Measurements from ENCODE around the gene ICAM2. TPM values are rescaled to one million over a fixed set of nuclear protein-coding genes. Genes with fewer than 3 reads are reported as not detected.

ICAM2 gene
- total RNA-seq, 1 donor from 2014 or later = 43.3 TPM

GRCh38 chr17:63988741-63989621 lies 31.5 kb downstream of the ICAM2 start:
- H3K27me3 ChIP-seq (ENCODE audit: control insufficient read depth in 3 of 3, insufficient read depth in 3 of 3, low read length in 3 of 3) = peaks cover 0 to 4% (median 0%) of the 10 kb centered on the region in 3 donors
- peak overlapping the region; percentile 93 to 100 (median 99) for H3K9ac ChIP-seq (ENCODE audit: low read depth in 1 of 3, low read length in 3 of 3)
- peak overlapping the region; percentile 100 for H3K27ac ChIP-seq (ENCODE audit: low read depth, low read length)
- H3K4me1 ChIP-seq (ENCODE audit: control insufficient read depth in 3 of 3, insufficient read depth in 3 of 3, low read length in 3 of 3) = peaks cover 48 to 54% (median 52%) of the 10 kb centered on the region in 3 donors
- H3K9me3 ChIP-seq (ENCODE audit: control insufficient read depth in 3 of 3, low read length in 3 of 3) = no peaks in the 10 kb centered on the region
- H3K4me3 ChIP-seq (ENCODE audit: low read length in 3 of 3) = peak overlapping the region; percentile 87 to 93 (median 88)
- H3K36me3 ChIP-seq (ENCODE audit: control insufficient read depth in 3 of 3, insufficient read depth in 3 of 3, low read length in 3 of 3) = peaks cover 0 to 2% (median 0%) of the 10 kb centered on the region in 3 donors

GRCh38 chr17:63988127-63988478 lies 32.3 kb downstream of the ICAM2 start:
- H3K4me3 ChIP-seq (ENCODE audit: low read length in 3 of 3) = peak overlapping the region; percentile 87 to 93 (median 88)
- H3K9ac ChIP-seq (ENCODE audit: low read depth in 1 of 3, low read length in 3 of 3) = peak overlapping the region; percentile 93 to 100 (median 99)
- H3K27ac ChIP-seq (ENCODE audit: low read depth, low read length) = peak overlapping the region; percentile 100
- H3K9me3 ChIP-seq (ENCODE audit: control insufficient read depth in 3 of 3, low read length in 3 of 3) = no peaks in the 10 kb centered on the region
- H3K36me3 ChIP-seq (ENCODE audit: control insufficient read depth in 3 of 3, insufficient read depth in 3 of 3, low read length in 3 of 3) = peaks cover 0 to 2% (median 0%) of the 10 kb centered on the region in 3 donors
- peaks cover 0 to 4% (median 0%) of the 10 kb centered on the region in 3 donors for H3K27me3 ChIP-seq (ENCODE audit: control insufficient read depth in 3 of 3, insufficient read depth in 3 of 3, low read length in 3 of 3)
- peaks cover 56 to 63% (median 61%) of the 10 kb centered on the region in 3 donors for H3K4me1 ChIP-seq (ENCODE audit: control insufficient read depth in 3 of 3, insufficient read depth in 3 of 3, low read length in 3 of 3)

DNA sequence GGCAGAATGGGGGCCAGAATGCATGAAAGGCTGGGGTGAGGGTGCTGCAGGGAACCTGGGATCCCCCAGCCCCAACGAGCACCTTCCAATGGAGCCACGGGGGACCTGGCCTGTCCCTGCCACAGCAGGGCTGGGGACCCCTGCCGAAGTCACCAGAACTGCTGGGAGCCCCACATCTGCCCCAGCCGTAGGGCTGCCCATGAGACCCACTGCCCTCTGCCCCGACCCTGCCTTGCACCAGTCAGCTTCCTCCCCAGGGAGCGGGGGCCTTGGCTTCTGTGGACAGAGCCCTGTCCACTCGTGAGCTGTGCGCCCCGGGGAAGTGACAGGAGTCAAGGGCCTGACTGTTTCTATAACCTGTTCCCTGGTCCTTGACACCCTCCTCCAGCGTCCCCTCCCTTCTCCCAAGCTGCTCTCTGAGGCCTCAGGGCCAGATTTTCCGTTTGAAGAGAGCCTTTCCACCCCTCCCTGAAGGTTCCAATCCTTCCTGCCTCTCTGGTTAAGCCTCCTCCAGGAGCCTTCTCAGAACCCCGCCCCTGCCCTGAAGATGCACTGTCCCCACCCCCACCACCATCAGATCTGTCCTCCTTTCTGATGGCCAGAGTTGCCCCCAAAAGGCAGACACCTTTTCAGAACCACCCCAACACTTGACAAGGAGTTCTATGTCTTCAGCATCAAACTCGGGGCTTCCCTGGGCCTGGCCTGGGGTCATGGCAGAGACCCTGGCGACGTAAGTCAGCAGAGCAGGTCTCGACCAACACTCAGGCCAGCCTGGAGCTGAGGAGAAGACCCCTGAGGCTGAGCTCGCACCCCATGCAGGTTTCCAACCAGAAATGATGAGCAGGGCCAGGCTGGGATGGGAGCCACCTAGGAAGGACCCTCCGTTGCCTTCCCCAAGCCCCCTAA lies 33.0 kb downstream of the ICAM2 start:
- H3K4me3 ChIP-seq (ENCODE audit: low read length in 3 of 3) = peak overlapping the region; percentile 87 to 93 (median 88)
- H3K9ac ChIP-seq (ENCODE audit: low read depth in 1 of 3, low read length in 3 of 3) = peak overlapping the region; percentile 93 to 100 (median 99)
- peak overlapping the region; percentile 100 for H3K27ac ChIP-seq (ENCODE audit: low read depth, low read length)
- peaks cover 0 to 4% (median 0%) of the 10 kb centered on the region in 3 donors for H3K27me3 ChIP-seq (ENCODE audit: control insufficient read depth in 3 of 3, insufficient read depth in 3 of 3, low read length in 3 of 3)
- H3K4me1 ChIP-seq (ENCODE audit: control insufficient read depth in 3 of 3, insufficient read depth in 3 of 3, low read length in 3 of 3) = peaks cover 60 to 68% (median 67%) of the 10 kb centered on the region in 3 donors
- no peaks in the 10 kb centered on the region for H3K9me3 ChIP-seq (ENCODE audit: control insufficient read depth in 3 of 3, low read length in 3 of 3)
- H3K36me3 ChIP-seq (ENCODE audit: control insufficient read depth in 3 of 3, insufficient read depth in 3 of 3, low read length in 3 of 3) = peaks cover 0 to 2% (median 0%) of the 10 kb centered on the region in 3 donors

- Histone ChIP-seq H3K4me3 (ENCODE audit: low read length in 3 of 3) (peak overlapping the region; percentile 87 to 93 (median 88)), H3K27ac (ENCODE audit: low read depth, low read length) (peak overlapping the region; percentile 100), H3K27me3 (ENCODE audit: control insufficient read depth in 3 of 3, insufficient read depth in 3 of 3, low read length in 3 of 3) (peaks cover 0 to 4% (median 0%) of the 10 kb centered on the region in 3 donors), H3K9me3 (ENCODE audit: control insufficient read depth in 3 of 3, low read length in 3 of 3) (no peaks in the 10 kb centered on the region), H3K4me1 (ENCODE audit: control insufficient read depth in 3 of 3, insufficient read depth in 3 of 3, low read length in 3 of 3) (peaks cover 64 to 73% (median 71%) of the 10 kb centered on the region in 3 donors), H3K36me3 (ENCODE audit: control insufficient read depth in 3 of 3, insufficient read depth in 3 of 3, low read length in 3 of 3) (peaks cover 0 to 2% (median 0%) of the 10 kb centered on the region in 3 donors), H3K9ac (ENCODE audit: low read depth in 1 of 3, low read length in 3 of 3) (peak overlapping the region; percentile 93 to 100 (median 99))
Measured at GRCh38 chr17:63986821-63987220, 33.6 kb downstream of the ICAM2 start.

GRCh38 chr17:63985387-63986140 lies 34.9 kb downstream of the ICAM2 start:
- peak overlapping the region; percentile 94 for H3K27ac ChIP-seq (ENCODE audit: low read depth, low read length)
- peak overlapping the region; percentile 20 to 77 (median 69) for H3K9ac ChIP-seq (ENCODE audit: low read depth in 1 of 3, low read length in 3 of 3)
- H3K27me3 ChIP-seq (ENCODE audit: control insufficient read depth in 3 of 3, insufficient read depth in 3 of 3, low read length in 3 of 3) = no peaks in the 10 kb centered on the region
- no peaks in the 10 kb centered on the region for H3K9me3 ChIP-seq (ENCODE audit: control insufficient read depth in 3 of 3, low read length in 3 of 3)
- peaks cover 0 to 2% (median 0%) of the 10 kb centered on the region in 3 donors for H3K36me3 ChIP-seq (ENCODE audit: control insufficient read depth in 3 of 3, insufficient read depth in 3 of 3, low read length in 3 of 3)
- peak overlapping the region; percentile 38 to 56 (median 46) for H3K4me3 ChIP-seq (ENCODE audit: low read length in 3 of 3)
- peaks cover 67 to 81% (median 80%) of the 10 kb centered on the region in 3 donors for H3K4me1 ChIP-seq (ENCODE audit: control insufficient read depth in 3 of 3, insufficient read depth in 3 of 3, low read length in 3 of 3)

- peak overlapping the region; percentile 20 to 77 (median 54) for H3K9ac ChIP-seq (ENCODE audit: low read depth in 1 of 3, low read length in 3 of 3)
- H3K27ac ChIP-seq (ENCODE audit: low read depth, low read length) = peak overlapping the region; percentile 94
- H3K4me3 ChIP-seq (ENCODE audit: low read length in 3 of 3) = peak overlapping the region; percentile 17 to 56 (median 38)
- H3K27me3 ChIP-seq (ENCODE audit: control insufficient read depth in 3 of 3, insufficient read depth in 3 of 3, low read length in 3 of 3) = no peaks in the 10 kb centered on the region
- H3K4me1 ChIP-seq (ENCODE audit: control insufficient read depth in 3 of 3, insufficient read depth in 3 of 3, low read length in 3 of 3) = peaks cover 68 to 81% (median 81%) of the 10 kb centered on the region in 3 donors
- peaks cover 0 to 2% (median 0%) of the 10 kb centered on the region in 3 donors for H3K36me3 ChIP-seq (ENCODE audit: control insufficient read depth in 3 of 3, insufficient read depth in 3 of 3, low read length in 3 of 3)
- no peaks in the 10 kb centered on the region for H3K9me3 ChIP-seq (ENCODE audit: control insufficient read depth in 3 of 3, low read length in 3 of 3)
Measured at GRCh38 chr17:63984651-63985386, 35.6 kb downstream of the ICAM2 start.

DNA sequence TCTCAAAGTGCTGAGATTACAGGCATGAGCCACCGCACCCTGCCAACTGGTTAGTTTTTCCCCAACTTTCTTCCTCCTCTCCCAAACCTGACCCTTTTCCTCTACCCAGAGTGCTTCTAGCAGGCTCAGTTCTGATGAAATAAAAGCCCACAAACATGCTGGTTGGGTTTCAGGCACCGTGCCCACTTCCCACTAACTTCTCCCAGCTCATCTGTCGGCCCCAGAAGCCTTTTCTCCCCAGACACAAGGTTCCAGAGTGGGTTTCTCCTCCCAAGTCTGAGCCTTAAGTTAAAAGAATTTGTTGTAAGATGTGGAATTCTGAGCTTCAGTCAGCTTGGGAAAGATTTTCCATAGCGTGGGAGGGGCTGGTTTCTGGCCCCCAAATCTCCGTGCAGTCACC lies 36.2 kb downstream of the ICAM2 start:
- Histone ChIP-seq H3K4me1 (ENCODE audit: control insufficient read depth in 3 of 3, insufficient read depth in 3 of 3, low read length in 3 of 3) (peaks cover 68 to 83% (median 82%) of the 10 kb centered on the region in 3 donors), H3K36me3 (ENCODE audit: control insufficient read depth in 3 of 3, insufficient read depth in 3 of 3, low read length in 3 of 3) (peaks cover 0 to 2% (median 0%) of the 10 kb centered on the region in 3 donors), H3K27ac (ENCODE audit: low read depth, low read length) (peak overlapping the region; percentile 94), H3K9me3 (ENCODE audit: control insufficient read depth in 3 of 3, low read length in 3 of 3) (no peaks in the 10 kb centered on the region), H3K27me3 (ENCODE audit: control insufficient read depth in 3 of 3, insufficient read depth in 3 of 3, low read length in 3 of 3) (no peaks in the 10 kb centered on the region), H3K4me3 (ENCODE audit: low read length in 3 of 3) (peak overlapping the region in 2 of 3 donors; percentile 38 to 52), H3K9ac (ENCODE audit: low read depth in 1 of 3, low read length in 3 of 3) (peak overlapping the region; percentile 20 to 77 (median 54))

- H3K9ac ChIP-seq (ENCODE audit: low read depth in 1 of 3, low read length in 3 of 3) = peak overlapping the region in 2 of 3 donors; percentile 34 to 47
Measured at GRCh38 chr17:63983320-63983719, 37.1 kb downstream of the ICAM2 start.

More at GRCh38 chr17:63983320-63983719, 37.1 kb downstream of the ICAM2 start:
- Histone ChIP-seq H3K27ac (ENCODE audit: low read depth, low read length) (peak overlapping the region; percentile 94), H3K4me3 (ENCODE audit: low read length in 3 of 3) (peak overlapping the region in 2 of 3 donors; percentile 6 to 30), H3K27me3 (ENCODE audit: control insufficient read depth in 3 of 3, insufficient read depth in 3 of 3, low read length in 3 of 3) (no peaks in the 10 kb centered on the region), H3K9me3 (ENCODE audit: control insufficient read depth in 3 of 3, low read length in 3 of 3) (no peaks in the 10 kb centered on the region), H3K4me1 (ENCODE audit: control insufficient read depth in 3 of 3, insufficient read depth in 3 of 3, low read length in 3 of 3) (peaks cover 77 to 91% (median 91%) of the 10 kb centered on the region in 3 donors), H3K36me3 (ENCODE audit: control insufficient read depth in 3 of 3, insufficient read depth in 3 of 3, low read length in 3 of 3) (peaks cover 0 to 4% (median 0%) of the 10 kb centered on the region in 3 donors)

Measured in skeletal muscle tissue (tissue), 4 donors.